Activated gamma-delta T cell treated with Interleukin-2 at 50 U/mL for 16 hours (primary cell): Measurements from ENCODE around the gene ZNF737.
"Not testable (repeated sequence)": the region's sequence is repeated elsewhere in the genome, so short reads cannot be mapped to it uniquely, and the experiment has no call there.

Experiments
- DNase-seq: peaks from one replicate; pipeline ENCODE4 v3.0.0-alpha.2; 2020

Gene ZNF737

GRCh38 chr19:20565321-20566018, at the start of gene ZNF737:
ZNF737 (minus strand) TSS chr19:20565781; CDS start chr19:20565640, 141 bp downstream.
- peak; percentile 92 for DNase-seq

DNA sequence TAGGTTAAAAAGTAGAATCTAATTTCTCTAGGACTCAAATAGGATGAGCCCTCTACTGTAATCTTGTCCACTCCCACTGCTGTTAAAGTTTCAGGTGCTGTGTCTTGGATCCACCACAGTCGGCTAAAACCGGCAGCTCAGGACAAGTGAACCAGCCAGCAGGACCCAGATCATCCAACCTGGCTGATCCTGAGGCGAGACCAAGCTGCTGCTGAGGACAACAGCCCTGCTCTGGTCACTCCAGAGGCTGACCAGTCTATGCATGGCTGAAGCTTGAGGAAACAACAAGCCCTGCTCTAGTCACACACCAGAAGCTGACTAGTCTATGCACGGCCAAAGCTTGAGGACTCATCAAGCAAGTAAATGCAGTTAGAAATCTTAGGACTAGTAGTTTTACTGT, 49.4 kb upstream of the ZNF737 start:
- DNase-seq, result not testable (repeated sequence)

DNA sequence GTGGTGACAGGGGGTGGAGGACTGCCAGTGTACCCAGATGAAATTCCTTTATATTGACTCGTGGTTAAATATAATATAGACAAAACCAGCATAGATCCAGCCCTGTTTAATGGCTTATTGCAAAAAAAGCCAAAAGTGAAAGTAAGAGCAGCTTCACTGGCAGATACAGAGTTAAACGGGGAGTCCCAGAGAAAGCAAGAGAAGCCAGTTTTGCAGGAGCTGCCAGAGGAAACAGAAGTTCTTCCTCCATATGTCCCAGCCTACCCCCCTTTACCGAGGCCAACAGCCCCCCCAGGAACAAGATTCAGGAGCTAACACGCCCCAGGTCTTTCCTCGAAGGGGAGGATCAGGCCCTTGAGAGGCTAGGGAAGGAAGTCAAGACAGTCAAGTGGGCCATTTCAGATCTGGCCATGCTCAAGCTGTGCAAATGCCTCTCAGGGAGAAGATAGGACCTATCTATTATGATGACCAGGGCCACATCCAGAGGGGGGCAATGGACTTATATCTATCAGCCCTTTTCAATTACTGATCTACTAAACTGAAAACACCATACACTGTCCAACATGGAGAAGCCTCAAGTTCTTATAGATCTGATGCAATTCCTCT, 47.2 kb upstream of the ZNF737 start:
- DNase-seq, result no peak

GRCh38 chr19:20611866-20612265, 46.3 kb upstream of the ZNF737 start:
- DNase-seq, result no peak

DNA sequence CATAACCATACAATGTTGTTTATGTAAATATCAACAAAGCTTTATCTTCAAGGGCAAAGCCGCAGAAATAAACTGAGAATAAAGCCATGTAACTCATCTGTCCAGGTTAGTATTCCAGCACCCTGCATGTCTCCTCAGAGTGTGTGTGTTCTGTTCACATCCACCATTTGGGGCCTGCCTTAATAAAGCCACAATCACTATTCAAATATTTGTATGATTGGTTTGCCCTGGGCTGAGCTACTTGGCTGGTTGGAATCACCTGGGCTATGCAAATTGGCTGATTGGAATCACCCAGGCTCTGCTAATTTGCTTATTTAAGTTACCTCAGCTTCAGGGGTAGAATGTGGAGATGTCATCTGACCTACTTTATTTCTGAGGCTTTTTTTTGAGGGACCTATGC, 42.4 kb upstream of the ZNF737 start:
- no peak for DNase-seq

DNA sequence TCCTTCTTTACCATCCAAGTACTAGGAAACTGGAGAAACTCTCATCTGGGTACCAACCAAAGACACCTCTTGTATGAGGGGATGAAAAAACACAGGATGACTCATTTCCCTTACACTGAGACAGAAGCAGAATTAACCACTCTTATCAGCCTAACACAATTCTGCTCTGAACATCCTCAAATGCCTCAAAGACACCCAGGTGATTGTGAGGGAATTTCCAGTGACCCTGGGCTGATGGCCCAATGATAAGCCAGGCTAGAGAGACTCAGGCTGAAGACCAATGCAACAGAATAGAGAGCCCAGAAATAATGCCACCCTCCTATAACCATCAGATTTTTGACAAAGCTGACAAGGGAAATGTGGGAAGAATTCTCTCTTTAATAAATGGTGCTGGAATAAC, 7.0 kb downstream of the ZNF737 start:
- DNase-seq, result no peak

GRCh38 chr19:20558011-20558410, 7.6 kb downstream of the ZNF737 start:
- DNase-seq, result no peak

DNA sequence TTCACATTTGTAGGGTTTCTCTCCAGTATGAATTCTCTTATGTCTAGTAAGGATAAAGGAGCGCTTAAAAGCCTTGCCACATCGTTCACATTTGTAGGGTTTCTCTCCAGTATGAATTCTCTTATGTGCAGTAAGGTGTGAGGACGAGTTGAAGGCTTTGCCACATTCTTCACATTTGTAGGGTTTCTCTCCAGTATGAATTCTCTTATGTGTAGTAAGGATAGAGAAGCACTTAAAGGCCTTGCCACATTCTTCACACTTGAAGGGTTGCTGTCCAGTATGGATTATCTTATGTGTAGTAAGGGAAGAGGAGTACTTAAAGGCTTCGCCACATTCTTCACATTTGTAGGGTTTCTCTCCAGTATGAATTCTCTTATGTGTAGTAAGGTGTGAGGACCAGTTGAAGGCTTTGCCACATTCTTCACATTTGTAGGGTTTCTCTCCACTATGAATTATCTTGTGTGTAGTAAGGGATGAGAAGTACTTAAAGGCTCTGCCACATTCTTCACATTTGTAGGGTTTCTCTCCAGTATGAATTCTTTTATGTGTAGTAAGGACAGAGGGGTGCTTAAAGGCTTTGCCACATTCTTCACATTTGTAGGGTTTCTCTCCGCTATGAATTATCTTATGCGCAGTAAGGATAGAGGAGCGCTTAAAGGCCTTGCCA, 20.8 kb downstream of the ZNF737 start:
- not testable (repeated sequence) for DNase-seq

GRCh38 chr19:20530303-20530702, 35.3 kb downstream of the ZNF737 start:
- DNase-seq, result not testable (repeated sequence)

DNA sequence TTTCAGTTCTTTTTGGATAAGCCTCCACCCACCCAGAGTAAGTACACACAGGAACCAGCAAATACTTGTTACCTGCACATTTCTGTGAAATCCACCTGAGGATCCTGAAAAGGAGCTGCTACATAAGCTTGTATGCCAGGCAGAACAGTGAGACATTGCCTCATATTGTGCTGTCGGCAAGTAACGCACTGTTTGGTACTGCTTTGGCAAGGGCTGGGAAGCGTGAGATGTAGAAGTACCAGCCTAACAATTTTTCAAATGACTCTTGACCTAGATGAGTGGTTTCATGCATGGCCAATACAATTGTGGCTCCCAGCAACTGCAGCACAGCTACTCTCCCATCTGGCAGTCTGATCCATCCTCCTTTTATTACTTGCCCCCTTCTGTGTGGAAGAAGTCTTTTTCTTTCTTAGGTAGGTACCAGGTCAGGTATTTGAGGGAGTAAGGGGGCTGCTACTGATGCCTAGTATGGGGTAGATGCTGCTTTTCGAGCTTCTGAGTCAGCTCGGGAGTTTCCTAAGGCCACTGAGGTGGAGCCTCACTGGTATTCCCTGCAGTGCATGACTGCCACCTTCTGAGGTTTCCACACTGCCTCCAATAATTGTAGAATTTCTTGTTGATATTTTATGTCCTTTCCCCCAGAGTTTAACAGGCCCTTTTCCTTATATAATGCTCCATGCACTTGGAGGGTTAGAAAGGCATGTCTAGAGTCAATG, 52.2 kb downstream of the ZNF737 start:
- no peak for DNase-seq

DNA sequence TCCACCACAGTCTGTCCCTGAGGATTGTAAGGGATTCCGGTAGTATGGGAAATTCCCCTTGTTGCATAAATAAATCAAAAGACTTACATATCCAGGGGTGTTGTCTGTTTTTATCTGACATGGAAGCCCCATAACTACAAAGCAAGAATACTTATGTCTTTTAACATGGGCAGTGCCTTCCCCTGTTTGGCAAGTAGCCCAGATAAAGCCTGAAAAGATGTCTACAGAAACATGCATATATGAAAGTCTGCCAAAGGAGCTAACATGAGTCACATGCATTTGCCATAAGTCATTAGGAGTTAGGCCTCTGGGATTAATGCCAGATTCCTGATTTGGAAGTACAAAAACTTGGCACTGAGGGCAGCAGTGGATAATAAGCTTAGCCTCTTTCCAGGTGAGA, 62.1 kb downstream of the ZNF737 start:
- DNase-seq, result no peak
